GM12878 (cell line): ENCODE data around the gene TPH2. TPM values are rescaled to one million over a fixed set of nuclear protein-coding genes. Genes with fewer than 3 reads are reported as not detected.

Experiments used
- ATAC-seq: fragments of 200-7000 bp; cut with Tn5 transposase; 3 replicates; pipeline ENCODE4 v1.9.1; 2020; ENCODE audit warnings: mild to moderate bottlenecking, moderate library complexity
- BruUV-seq: library from RNA; stranded (reverse); fragments of 400-500 nt; replicated peaks from 2 replicates; lab custom pipeline; 2021; lab: Mats Ljungman, UMichigan
- CTCF ChIA-PET: fragments of 300-600 bp; sonication (Branson Sonifier 250); formaldehyde crosslinking; extraction: SDS; loops from one replicate; lab custom pipeline; 2021; ENCODE audit warnings: inconsistent platforms; lab: Yijun Ruan, JAX
- POLR2A ChIA-PET: fragments of 350-600 bp; formaldehyde crosslinking; extraction: SDS; loops from one replicate; lab custom pipeline; 2021; ENCODE audit warnings: inconsistent platforms; lab: Charles Lee
- RAD21 ChIA-PET: fragments of 300-600 bp; sonication (Branson Sonifier 250); formaldehyde crosslinking; loops from one replicate; lab custom pipeline; 2023; ENCODE audit warnings: antibody characterized with exemption; ENCODE audit not compliant: unreplicated experiment; lab: Charles Lee
- SMC1A ChIA-PET: fragments of 300-600 bp; sonication (Branson Sonifier 250); formaldehyde crosslinking; loops from one replicate; lab custom pipeline; 2023; ENCODE audit not compliant: unreplicated experiment, uncharacterized antibody; lab: Charles Lee
- DNase-seq: peaks from one replicate; pipeline ENCODE4 v3.0.0-alpha.2; 2011; ENCODE audit warnings: low read depth, low spot score
- FAIRE-seq: peaks from 3 replicates; lab custom pipeline; 2011; peaks lifted over from hg19 to GRCh38; lab: Jason Lieb, UNC
- H2AFZ ChIP-seq: 2 replicates; pipeline ENCODE4 v1.6.0; 2011; ENCODE audit warnings: low read depth, low read length, control low read depth; ENCODE audit not compliant: control insufficient read depth
- H3K27ac ChIP-seq: 2 replicates; pipeline ENCODE4 v1.5.1; 2011; ENCODE audit warnings: control low read depth; ENCODE audit not compliant: control insufficient read depth, insufficient read depth
- H3K27me3 ChIP-seq, 2 experiments: replicated peaks in 1 of 2; 2 replicates each; pipeline versions ENCODE4 v1.6.0 to v1.6.1; 2011; ENCODE audit warnings: low read length in 1 of 2; ENCODE audit not compliant: control insufficient read depth in 2 of 2, insufficient read depth in 2 of 2
- H3K36me3 ChIP-seq, 2 experiments: 2 replicates each; pipeline ENCODE4 v1.5.1; 2011; ENCODE audit warnings: low read length in 1 of 2; ENCODE audit not compliant: control insufficient read depth in 2 of 2, insufficient read depth in 2 of 2
- H3K4me1 ChIP-seq: 2 replicates; pipeline ENCODE4 v1.6.1; 2011; ENCODE audit warnings: mild to moderate bottlenecking, low read length, moderate library complexity, mixed read lengths; ENCODE audit not compliant: control insufficient read depth, insufficient read depth
- H3K4me2 ChIP-seq: 2 replicates; pipeline ENCODE4 v1.6.0; 2011; ENCODE audit warnings: control low read depth; ENCODE audit not compliant: control insufficient read depth, insufficient read depth
- H3K4me3 ChIP-seq: fragments of 200-600 bp; sonication (generic); 2 replicates; pipeline ENCODE4 v1.5.1; 2016
- H3K79me2 ChIP-seq: 2 replicates; pipeline ENCODE4 v1.6.0; 2011; ENCODE audit warnings: low read length; ENCODE audit not compliant: control insufficient read depth, insufficient read depth
- H3K9ac ChIP-seq: 2 replicates; pipeline ENCODE4 v1.8.0; 2011; ENCODE audit warnings: low read length, control low read depth, mixed read lengths; ENCODE audit not compliant: control insufficient read depth, insufficient read depth
- H3K9me3 ChIP-seq: replicated peaks from 3 replicates; pipeline ENCODE4 v1.5.1; 2011; ENCODE audit warnings: mild to moderate bottlenecking, low read length; ENCODE audit not compliant: control insufficient read depth, insufficient read depth
- H4K20me1 ChIP-seq: 2 replicates; pipeline ENCODE4 v1.6.0; 2011; ENCODE audit not compliant: control insufficient read depth, insufficient read depth
- ASH2L ChIP-seq: fragments of 300-600, 200-600 bp; sonication (generic); IDR thresholded peaks from 2 replicates; pipeline ENCODE4 v1.6.1; 2017; ENCODE audit warnings: low read depth, mild to moderate bottlenecking, borderline replicate concordance
- BCL11A ChIP-seq: IDR thresholded peaks from 2 replicates; pipeline ENCODE4 v1.6.1; 2011; ENCODE audit warnings: low read depth, low read length
- RAD51 ChIP-seq: fragments of 450-650 bp; IDR thresholded peaks from 2 replicates; pipeline ENCODE4 v1.6.1; 2016; ENCODE audit warnings: moderate library complexity, mild to moderate bottlenecking, inconsistent platforms
- SP1 ChIP-seq: IDR thresholded peaks from one replicate; pipeline ENCODE4 v1.6.1; 2011; ENCODE audit warnings: low read depth, low read length
- ZNF622 ChIP-seq: fragments of 450-650 bp; IDR thresholded peaks from 2 replicates; pipeline ENCODE4 v1.6.1; 2017; ENCODE audit warnings: mild to moderate bottlenecking, inconsistent platforms
- WGBS: methylation state at CpG from one replicate; pipeline ENCODE4 v1.1.6; 2016; ENCODE audit warnings: low lambda C conversion rate; ENCODE audit not compliant: insufficient replicate concordance, insufficient coverage; ENCODE audit errors: missing lambda C conversion rate; 5-methylcytosine and 5-hydroxymethylcytosine counted together
- in situ Hi-C: fragments of 300-500 bp; cut with MboI; formaldehyde crosslinking; loops from 9 replicates; pipeline ENCODE4 v1.14.3; 2018; ENCODE audit warnings: mixed read lengths
- intact Hi-C: fragments of 100-400 bp; cut with micrococcal nuclease; formaldehyde crosslinking; loops from one replicate; pipeline ENCODE4 v1.14.2; 2022; ENCODE audit not compliant: unreplicated experiment
- polyA plus RNA-seq, 11 experiments: library from polyadenylated mRNA; depleted of rRNA in 4 of 11; unstranded in 6 of 11; stranded (reverse) in 5 of 11; fragments of >200 nt; fragmentation: Nextera tagmentation in 4 of 11; fragmentation: Illumina TruSeq in 1 of 11; extraction: Ambion mirVana in 4 of 11; extraction: Trizol in 1 of 11; gene quantifications; 1 replicate in 1 of 11; 2 replicates in 10 of 11; pipeline versions ENCODE4 v1.2.1 to v1.2.3, GENCODE V29; 2011 to 2016; ENCODE audit warnings: inconsistent platforms in 2 of 11, missing spikeins in 2 of 11, low read depth in 1 of 11
- total RNA-seq, 4 experiments: library from RNA; depleted of rRNA in 3 of 4; stranded (reverse); fragments of >200 nt in 3 of 4; fragmentation: Illumina TruSeq in 1 of 4; extraction: Trizol in 1 of 4; gene quantifications; 2 replicates each; pipeline versions ENCODE4 v1.2.1 to v1.2.3, GENCODE V29; 2013 to 2021

Gene TPH2
- total and polyA plus RNA-seq, 10 of the 15 experiments (the other 5 are each of a cell fraction or from before 2014, with no cell fraction given): not detected

- Histone ChIP-seq H4K20me1 (no peaks in the 10 kb centered on the region), H3K9ac (no peak overlapping the region), H3K79me2 (no peaks in the 10 kb centered on the region), H2AFZ (no peak overlapping the region), H3K4me3 (no peak overlapping the region), H3K4me1 (no peaks in the 10 kb centered on the region), H3K36me3 (no peaks in the 10 kb centered on the region), H3K4me2 (no peak overlapping the region), H3K27ac (no peak overlapping the region), H3K27me3 (no peaks in the 10 kb centered on the region), H3K9me3 (no peaks in the 10 kb centered on the region)
- FAIRE-seq (no peak), ATAC-seq (no peak), DNase-seq (no peak)
- RAD21 ChIA-PET: no interaction called here
- in situ Hi-C loops (no loop called here), intact Hi-C loops (no loop called here)
- POLR2A ChIA-PET: no interaction called here
- SMC1A ChIA-PET: no interaction called here
- no TSS peak for BruUV-seq
- WGBS: 9% methylated on average over 2 of the region's 2 CpGs
- TF ChIP-seq ASH2L: no peak
- no peak for TF ChIP-seq RAD51
- TF ChIP-seq SP1: no peak
- TF ChIP-seq ZNF622: no peak
- CTCF ChIA-PET: interaction anchor here (1.7 kb wide), 1 partner anchor 10 kb away, joined by 4 read pairs; no protein-coding TSS in a partner anchor
Measured at GRCh38 chr12:72006766-72007165, 68.1 kb downstream of the TPH2 start.

GRCh38 chr12:72010356-72010755 lies 71.7 kb downstream of the TPH2 start:
- in situ Hi-C loops: loop anchor here (10.0 kb wide), 1 partner anchor 274 kb away; no protein-coding TSS in a partner anchor

More at GRCh38 chr12:72010356-72010755, 71.7 kb downstream of the TPH2 start:
- no peak for DNase-seq
- Histone ChIP-seq H3K79me2 (no peaks in the 10 kb centered on the region), H3K4me2 (no peak overlapping the region), H2AFZ (no peak overlapping the region), H3K27ac (no peak overlapping the region), H4K20me1 (no peaks in the 10 kb centered on the region), H3K9me3 (no peaks in the 10 kb centered on the region), H3K27me3 (no peaks in the 10 kb centered on the region), H3K4me1 (no peaks in the 10 kb centered on the region), H3K36me3 (no peaks in the 10 kb centered on the region), H3K9ac (no peak overlapping the region), H3K4me3 (no peak overlapping the region)
- BruUV-seq: no TSS peak
- TF ChIP-seq BCL11A: no peak
- POLR2A ChIA-PET: no interaction called here
- FAIRE-seq: no peak
- RAD21 ChIA-PET: no interaction called here
- CTCF ChIA-PET: interaction anchor here (0.8 to 1.4 kb wide), 2 partner anchors 8 to 9 kb away, joined by 3 to 5 read pairs; no protein-coding TSS in a partner anchor
- ATAC-seq: no peak
- SMC1A ChIA-PET: interaction anchor here (1.3 kb wide), 1 partner anchor 9 kb away, joined by 4 read pairs; no protein-coding TSS in a partner anchor
- intact Hi-C loops: loop anchor here (10.0 kb wide), 1 partner anchor 454 kb away; no protein-coding TSS in a partner anchor
- WGBS: 3% methylated on average over 4 of the region's 4 CpGs
